Ishikawa (cell line): Measurements from ENCODE around the gene NPAS1.

Experiments used
- CREB1 ChIP-seq: IDR thresholded peaks from 2 replicates; pipeline ENCODE4 v1.6.1; 2012; ENCODE audit warnings: low read depth
- EP300 ChIP-seq: IDR thresholded peaks from 2 replicates; pipeline ENCODE4 v1.6.1; 2012; ENCODE audit warnings: borderline replicate concordance
- FOXM1 ChIP-seq: IDR thresholded peaks from 2 replicates; pipeline ENCODE4 v1.6.1; 2012; ENCODE audit warnings: low read depth, borderline replicate concordance
- RAD21 ChIP-seq: IDR thresholded peaks from 2 replicates; pipeline ENCODE4 v1.6.1; 2012; ENCODE audit warnings: low read depth
- REST ChIP-seq: IDR thresholded peaks from 2 replicates; pipeline ENCODE4 v1.6.1; 2012; ENCODE audit warnings: low read depth, mild to moderate bottlenecking
- TAF1 ChIP-seq: IDR thresholded peaks from 2 replicates; pipeline ENCODE4 v1.6.1; 2012; ENCODE audit warnings: low read depth, mild to moderate bottlenecking
- YY1 ChIP-seq: IDR thresholded peaks from 2 replicates; pipeline ENCODE4 v1.6.1; 2012; ENCODE audit warnings: low read depth
- ZBTB7A ChIP-seq: IDR thresholded peaks from 2 replicates; pipeline ENCODE4 v1.6.1; 2012; ENCODE audit warnings: low read depth
- TF ChIP-seq, protein P1 (sequence below): IDR thresholded peaks from 2 replicates; pipeline ENCODE4 v1.6.1; 2012

DNA sequence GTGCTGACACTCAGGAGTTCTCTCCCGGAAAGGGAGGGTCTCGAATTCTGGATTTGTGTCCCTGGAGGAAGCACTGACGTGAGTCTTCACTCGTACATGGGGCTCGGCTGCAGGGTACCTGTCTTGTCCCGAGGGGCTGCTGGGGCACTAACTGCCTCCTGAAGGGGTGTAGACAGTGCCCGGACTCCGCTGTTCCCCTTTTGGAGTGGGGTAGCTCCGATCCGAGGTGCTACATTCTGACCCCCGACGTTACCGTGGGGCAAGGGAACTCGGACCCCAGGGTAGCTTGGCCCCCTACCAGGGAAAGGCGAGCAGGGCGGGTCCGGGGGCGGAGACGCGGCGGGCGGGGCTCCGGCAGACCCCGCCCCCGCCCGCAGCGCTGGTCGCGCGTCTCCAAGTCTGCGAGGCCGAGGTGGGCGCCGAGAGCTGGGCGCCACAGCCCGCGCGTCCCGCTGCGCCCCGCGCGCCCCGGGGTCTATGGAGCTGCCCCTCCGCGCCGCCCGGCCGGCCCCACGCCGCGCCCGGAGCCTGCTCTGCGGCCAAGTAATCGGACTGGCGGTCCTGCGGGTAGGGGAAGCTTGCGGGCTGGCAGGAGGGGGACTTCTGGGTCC, at the start of gene NPAS1:
- TF ChIP-seq EP300 = no peak
- TF ChIP-seq ZBTB7A = peak; percentile 90
- no peak for TF ChIP-seq CREB1
- TF ChIP-seq, protein P1, sequence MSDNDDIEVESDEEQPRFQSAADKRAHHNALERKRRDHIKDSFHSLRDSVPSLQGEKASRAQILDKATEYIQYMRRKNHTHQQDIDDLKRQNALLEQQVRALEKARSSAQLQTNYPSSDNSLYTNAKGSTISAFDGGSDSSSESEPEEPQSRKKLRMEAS = no peak
- no peak for TF ChIP-seq RAD21
- no peak for TF ChIP-seq TAF1
- TF ChIP-seq YY1 = no peak
- no peak for TF ChIP-seq FOXM1
- no peak for TF ChIP-seq REST
